ACHN (cell line): ENCODE results near the gene TCN1.
"Not testable (repeated sequence)": the region's sequence is repeated elsewhere in the genome, so short reads cannot be mapped to it uniquely, and the experiment has no call there.

Experiments used
- DNase-seq: peaks from one replicate; pipeline ENCODE4 v3.0.0-alpha.2; 2015
- in situ Hi-C: cut with HindIII; loops from 2 replicates; pipeline ENCODE4 v1.10.0; 2017; ENCODE audit warnings: low sequenced_read_pairs, low pct_ligation_motif_present, low pct_unique_long_range_greater_than_20kb

Gene TCN1

GRCh38 chr11:59866397-59866796 lies at the start of gene TCN1:
Gene TCN1, minus strand, starts transcription at chr11:59866487. Its CDS starts 17 bp downstream, at chr11:59866470.
- DNase-seq, result no peak
- in situ Hi-C loops, result no loop called here

GRCh38 chr11:59903569-59903968 lies 37.3 kb upstream of the TCN1 start:
- in situ Hi-C loops, DNase-seq: not testable (repeated sequence)

- in situ Hi-C loops, result no loop called here
Measured at GRCh38 chr11:59901306-59901705, 35.0 kb upstream of the TCN1 start.

GRCh38 chr11:59900366-59901126 lies 34.3 kb upstream of the TCN1 start:
- no peak for DNase-seq
- in situ Hi-C loops, result no loop called here

More at GRCh38 chr11:59901306-59901705, 35.0 kb upstream of the TCN1 start:
- peak; percentile 4 for DNase-seq

GRCh38 chr11:59899532-59899931 lies 33.2 kb upstream of the TCN1 start:
- in situ Hi-C loops, result no loop called here
- DNase-seq, result no peak

- DNase-seq, result no peak
- in situ Hi-C loops, result no loop called here
Measured at GRCh38 chr11:59898650-59899049, 32.4 kb upstream of the TCN1 start.

- in situ Hi-C loops, result no loop called here
- no peak for DNase-seq
Measured at GRCh38 chr11:59898046-59898445, 31.8 kb upstream of the TCN1 start.

- DNase-seq, result no peak
- in situ Hi-C loops, result no loop called here
Measured at GRCh38 chr11:59894616-59895015, 28.3 kb upstream of the TCN1 start.

- no peak for DNase-seq
- in situ Hi-C loops, result no loop called here
Measured at GRCh38 chr11:59891781-59892181, 25.5 kb upstream of the TCN1 start.

GRCh38 chr11:59887156-59887555 lies 20.9 kb upstream of the TCN1 start:
- DNase-seq, in situ Hi-C loops: not testable (repeated sequence)

- in situ Hi-C loops, result no loop called here
- no peak for DNase-seq
Measured at GRCh38 chr11:59883597-59883996, 17.3 kb upstream of the TCN1 start.

GRCh38 chr11:59879567-59879966 lies 13.3 kb upstream of the TCN1 start:
- DNase-seq, result no peak
- in situ Hi-C loops, result no loop called here

- no peak for DNase-seq
- in situ Hi-C loops, result no loop called here
Measured at GRCh38 chr11:59878575-59878974, 12.3 kb upstream of the TCN1 start, which contains the start of gene OOSP3. Gene OOSP3, plus strand, starts transcription at chr11:59878782. Its CDS starts 27 bp downstream, at chr11:59878809.

- DNase-seq, result no peak
- in situ Hi-C loops, result no loop called here
Measured at GRCh38 chr11:59877784-59878183, 11.5 kb upstream of the TCN1 start.

GRCh38 chr11:59877325-59877724 lies 11.0 kb upstream of the TCN1 start:
- in situ Hi-C loops, result no loop called here
- no peak for DNase-seq

- in situ Hi-C loops, result no loop called here
- DNase-seq, result no peak
Measured at GRCh38 chr11:59875856-59876519, 9.7 kb upstream of the TCN1 start.

- in situ Hi-C loops, result no loop called here
- no peak for DNase-seq
Measured at GRCh38 chr11:59872076-59872475, 5.8 kb upstream of the TCN1 start.

- no peak for DNase-seq
- in situ Hi-C loops, result no loop called here
Measured at GRCh38 chr11:59867946-59868345, 1.7 kb upstream of the TCN1 start.

GRCh38 chr11:59866836-59867235 lies 549 bp upstream of the TCN1 start:
- in situ Hi-C loops, result no loop called here
- no peak for DNase-seq

GRCh38 chr11:59865031-59865430 lies 1.3 kb downstream of the TCN1 start:
- no peak for DNase-seq
- in situ Hi-C loops, result no loop called here
